Retina (tissue), 1 donor: ENCODE data around the gene SUPT6H.
"Not testable (repeated sequence)": the region's sequence is repeated elsewhere in the genome, so short reads cannot be mapped to it uniquely, and the experiment has no call there.

ENCODE experiments used
- DNase-seq: peaks from one replicate; pipeline ENCODE4 v3.0.0-alpha.2; 2016

Gene SUPT6H

GRCh38 chr17:28655160-28655559 lies 6.8 kb upstream of the SUPT6H start:
- DNase-seq = no peak

GRCh38 chr17:28657756-28658155 lies 4.2 kb upstream of the SUPT6H start:
- DNase-seq = no peak

- not testable (repeated sequence) for DNase-seq
These were observed 3.7 kb upstream of the SUPT6H start for GRCh38 chr17:28658342-28658741.

GRCh38 chr17:28658766-28659496 lies 3.1 kb upstream of the SUPT6H start:
- not testable (repeated sequence) for DNase-seq

GRCh38 chr17:28659497-28659881 lies 2.5 kb upstream of the SUPT6H start:
- not testable (repeated sequence) for DNase-seq

- DNase-seq = no peak
These were observed 473 bp downstream of the SUPT6H start for GRCh38 chr17:28662527-28662829.

- no peak for DNase-seq
These were observed 1.7 kb downstream of the SUPT6H start for GRCh38 chr17:28663723-28664122.

GRCh38 chr17:28665994-28666393 lies 4.0 kb downstream of the SUPT6H start:
- no peak for DNase-seq

- DNase-seq = no peak
These were observed 5.9 kb downstream of the SUPT6H start for GRCh38 chr17:28667870-28668269.

GRCh38 chr17:28669918-28670317 lies 7.9 kb downstream of the SUPT6H start:
- DNase-seq = no peak

- no peak for DNase-seq
These were observed 13.5 kb downstream of the SUPT6H start for GRCh38 chr17:28675490-28675889.

GRCh38 chr17:28675980-28676379 lies 14.0 kb downstream of the SUPT6H start:
- DNase-seq = no peak

GRCh38 chr17:28682655-28683054 lies 20.6 kb downstream of the SUPT6H start:
- DNase-seq = no peak

- peak; percentile 17 for DNase-seq
These were observed 23.0 kb downstream of the SUPT6H start for GRCh38 chr17:28684963-28685362.

- DNase-seq = no peak
These were observed 23.4 kb downstream of the SUPT6H start for GRCh38 chr17:28685366-28685765.

GRCh38 chr17:28686296-28686695 lies 24.3 kb downstream of the SUPT6H start:
- no peak for DNase-seq

GRCh38 chr17:28688481-28688880 lies 26.5 kb downstream of the SUPT6H start:
- DNase-seq = no peak

GRCh38 chr17:28689011-28689410 lies 27.0 kb downstream of the SUPT6H start:
- DNase-seq = no peak

- DNase-seq = no peak
These were observed 31.9 kb downstream of the SUPT6H start for GRCh38 chr17:28693869-28694268.

GRCh38 chr17:28698253-28698941 lies 36.4 kb downstream of the SUPT6H start:
- DNase-seq = no peak

- no peak for DNase-seq
These were observed 38.3 kb downstream of the SUPT6H start for GRCh38 chr17:28700278-28700677.

GRCh38 chr17:28700830-28701492 lies 39.0 kb downstream of the SUPT6H start:
- no peak for DNase-seq

- DNase-seq = no peak
These were observed 40.2 kb downstream of the SUPT6H start for GRCh38 chr17:28702026-28702751.

- no peak for DNase-seq
These were observed 40.7 kb downstream of the SUPT6H start for GRCh38 chr17:28702752-28703150.
